HEK293T (cell line): ENCODE data around the gene ERICH4.
A peak's percentile ranks its signal among the peaks of the same experiment; 100 is the strongest.

Experiments used
- CTCF ChIA-PET: fragments of 350-600 bp; formaldehyde crosslinking; extraction: SDS; loops from one replicate; lab custom pipeline; 2021; ENCODE audit warnings: antibody characterized with exemption, inconsistent platforms; lab: Yijun Ruan, JAX
- POLR2A ChIA-PET: fragments of 350-600 bp; formaldehyde crosslinking; extraction: SDS; loops from one replicate; lab custom pipeline; 2020; ENCODE audit warnings: antibody characterized with exemption, inconsistent platforms; lab: Yijun Ruan, JAX
- DNase-seq: peaks from one replicate; pipeline ENCODE4 v3.0.0; 2012; ENCODE audit warnings: mixed read lengths; ENCODE audit errors: extremely low spot score
- ARNT ChIP-seq: fragments of 450-650 bp; IDR thresholded peaks from 2 replicates; pipeline ENCODE4 v1.6.1; 2017; ENCODE audit warnings: mild to moderate bottlenecking
- BHLHE40 ChIP-seq: fragments of 450-650 bp; IDR thresholded peaks from 2 replicates; pipeline ENCODE4 v1.6.1; 2016; ENCODE audit warnings: mild to moderate bottlenecking, moderate library complexity, borderline replicate concordance
- CTBP1 ChIP-seq: fragments of 450-650 bp; IDR thresholded peaks from 2 replicates; pipeline ENCODE4 v1.6.1; 2016; ENCODE audit warnings: borderline replicate concordance
- ELF4 ChIP-seq: fragments of 450-650 bp; IDR thresholded peaks from 2 replicates; pipeline ENCODE4 v1.6.1; 2017; ENCODE audit warnings: antibody characterized with exemption
- FOXA1 ChIP-seq: fragments of 450-650 bp; IDR thresholded peaks from 2 replicates; pipeline ENCODE4 v1.6.1; 2016; ENCODE audit warnings: mild to moderate bottlenecking
- FOXK2 ChIP-seq: fragments of 450-650 bp; IDR thresholded peaks from 2 replicates; pipeline ENCODE4 v1.6.1; 2016; ENCODE audit warnings: mild to moderate bottlenecking
- FOXM1 ChIP-seq: fragments of 450-650 bp; IDR thresholded peaks from 2 replicates; pipeline ENCODE4 v1.6.1; 2017; ENCODE audit warnings: mild to moderate bottlenecking, borderline replicate concordance
- HDGF ChIP-seq: fragments of 450-650 bp; IDR thresholded peaks from 2 replicates; pipeline ENCODE4 v1.6.1; 2017; ENCODE audit warnings: antibody characterized with exemption, borderline replicate concordance
- L3MBTL2 ChIP-seq: fragments of 450-650 bp; conservative IDR thresholded peaks from 2 replicates; pipeline ENCODE4 v1.6.1; 2016; ENCODE audit warnings: mild to moderate bottlenecking
- LEF1 ChIP-seq: fragments of 450-650 bp; IDR thresholded peaks from 2 replicates; pipeline ENCODE4 v1.6.1; 2017; ENCODE audit warnings: mild to moderate bottlenecking, borderline replicate concordance
- NFRKB ChIP-seq: fragments of 450-650 bp; IDR thresholded peaks from 2 replicates; pipeline ENCODE4 v1.6.1; 2016; ENCODE audit warnings: mild to moderate bottlenecking, moderate library complexity
- SP1 ChIP-seq: fragments of 450-650 bp; IDR thresholded peaks from 2 replicates; pipeline ENCODE4 v1.6.1; 2017
- SUZ12 ChIP-seq: fragments of 450-650 bp; IDR thresholded peaks from 2 replicates; pipeline ENCODE4 v1.6.1; 2016; ENCODE audit warnings: mild to moderate bottlenecking
- TARDBP ChIP-seq: fragments of 450-650 bp; IDR thresholded peaks from 2 replicates; pipeline ENCODE4 v1.6.1; 2016
- ZNF384 ChIP-seq: fragments of 450-650 bp; IDR thresholded peaks from 2 replicates; pipeline ENCODE4 v1.6.1; 2016
- TF ChIP-seq, protein P1 (sequence below): fragments of 450-650 bp; IDR thresholded peaks from 2 replicates; pipeline ENCODE4 v1.6.1; 2016

Gene ERICH4

DNA sequence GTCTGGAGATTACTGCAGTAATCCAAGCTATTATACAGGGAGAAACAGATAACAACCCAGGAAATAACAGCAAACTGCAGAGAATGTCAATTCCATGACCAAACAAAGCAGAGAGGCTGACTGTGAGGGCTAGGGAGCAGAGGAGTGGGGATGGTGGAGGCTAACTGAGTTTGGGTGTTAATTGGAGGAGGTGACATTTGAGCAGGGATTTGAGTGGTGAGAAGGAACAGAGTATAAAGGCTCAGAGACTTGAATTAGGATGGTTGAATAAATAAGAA, 6.3 kb upstream of the ERICH4 start:
- POLR2A ChIA-PET: no interaction called here
- TF ChIP-seq L3MBTL2 (no peak), BHLHE40 (no peak), ZNF384 (no peak), FOXA1 (no peak), ELF4 (no peak), LEF1 (no peak), CTBP1 (no peak), NFRKB (no peak), SUZ12 (no peak), TARDBP (no peak), FOXM1 (no peak), FOXK2 (no peak)
- TF ChIP-seq, protein P1, sequence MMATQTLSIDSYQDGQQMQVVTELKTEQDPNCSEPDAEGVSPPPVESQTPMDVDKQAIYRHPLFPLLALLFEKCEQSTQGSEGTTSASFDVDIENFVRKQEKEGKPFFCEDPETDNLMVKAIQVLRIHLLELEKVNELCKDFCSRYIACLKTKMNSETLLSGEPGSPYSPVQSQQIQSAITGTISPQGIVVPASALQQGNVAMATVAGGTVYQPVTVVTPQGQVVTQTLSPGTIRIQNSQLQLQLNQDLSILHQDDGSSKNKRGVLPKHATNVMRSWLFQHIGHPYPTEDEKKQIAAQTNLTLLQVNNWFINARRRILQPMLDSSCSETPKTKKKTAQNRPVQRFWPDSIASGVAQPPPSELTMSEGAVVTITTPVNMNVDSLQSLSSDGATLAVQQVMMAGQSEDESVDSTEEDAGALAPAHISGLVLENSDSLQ: no peak
- no peak for DNase-seq
- CTCF ChIA-PET: no interaction called here

DNA sequence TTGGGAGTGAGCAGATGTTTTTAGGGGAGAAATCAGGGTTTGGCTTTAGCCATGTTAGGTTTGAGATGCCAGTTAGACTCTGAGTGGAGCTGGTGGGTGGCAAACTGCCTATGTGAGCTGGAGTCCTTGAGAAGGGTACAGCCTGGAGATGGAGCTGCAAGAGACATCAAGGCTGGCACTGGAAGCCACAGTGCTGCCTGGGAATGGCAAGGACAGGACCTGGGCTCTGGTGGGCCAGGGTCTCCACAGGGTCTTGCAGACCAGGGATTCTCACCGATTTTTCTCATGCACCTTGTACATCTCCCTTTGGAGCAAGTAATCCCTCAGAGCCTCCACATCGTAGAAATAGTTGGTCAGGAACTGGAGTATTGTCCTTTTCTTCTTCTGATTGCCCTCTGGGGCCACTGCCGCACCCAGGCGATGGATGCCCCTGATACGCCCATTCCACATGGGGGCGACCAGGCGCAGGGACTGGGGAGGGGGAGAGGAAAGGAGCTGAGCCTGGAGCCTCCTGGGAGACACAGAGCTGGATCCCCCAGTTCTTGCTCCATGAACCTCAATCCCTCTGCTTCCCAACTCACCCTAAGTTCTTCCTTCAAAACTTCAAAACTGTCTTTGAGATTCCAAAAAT, 4.9 kb upstream of the ERICH4 start:
- DNase-seq: no peak
- TF ChIP-seq ELF4: no peak
- no peak for TF ChIP-seq TARDBP
- TF ChIP-seq HDGF: no peak
- TF ChIP-seq FOXM1: no peak
- TF ChIP-seq ARNT: no peak
- TF ChIP-seq NFRKB: no peak
- TF ChIP-seq FOXK2: no peak
- no peak for TF ChIP-seq SP1
- TF ChIP-seq CTBP1: no peak
- TF ChIP-seq SUZ12: no peak
- TF ChIP-seq, protein P1: no peak
- TF ChIP-seq LEF1: no peak
- TF ChIP-seq FOXA1: no peak
- TF ChIP-seq BHLHE40: no peak
- no peak for TF ChIP-seq ZNF384
- no peak for TF ChIP-seq L3MBTL2
- ChIA-PET CTCF (interaction anchor here (0.6 to 2.4 kb wide), 2 partner anchors 10 to 248 kb away, joined by 3 to 18 read pairs; no protein-coding TSS in a partner anchor), POLR2A (interaction anchor here (1.5 kb wide), 1 partner anchor 9 kb away, joined by 5 read pairs; no protein-coding TSS in a partner anchor)

DNA sequence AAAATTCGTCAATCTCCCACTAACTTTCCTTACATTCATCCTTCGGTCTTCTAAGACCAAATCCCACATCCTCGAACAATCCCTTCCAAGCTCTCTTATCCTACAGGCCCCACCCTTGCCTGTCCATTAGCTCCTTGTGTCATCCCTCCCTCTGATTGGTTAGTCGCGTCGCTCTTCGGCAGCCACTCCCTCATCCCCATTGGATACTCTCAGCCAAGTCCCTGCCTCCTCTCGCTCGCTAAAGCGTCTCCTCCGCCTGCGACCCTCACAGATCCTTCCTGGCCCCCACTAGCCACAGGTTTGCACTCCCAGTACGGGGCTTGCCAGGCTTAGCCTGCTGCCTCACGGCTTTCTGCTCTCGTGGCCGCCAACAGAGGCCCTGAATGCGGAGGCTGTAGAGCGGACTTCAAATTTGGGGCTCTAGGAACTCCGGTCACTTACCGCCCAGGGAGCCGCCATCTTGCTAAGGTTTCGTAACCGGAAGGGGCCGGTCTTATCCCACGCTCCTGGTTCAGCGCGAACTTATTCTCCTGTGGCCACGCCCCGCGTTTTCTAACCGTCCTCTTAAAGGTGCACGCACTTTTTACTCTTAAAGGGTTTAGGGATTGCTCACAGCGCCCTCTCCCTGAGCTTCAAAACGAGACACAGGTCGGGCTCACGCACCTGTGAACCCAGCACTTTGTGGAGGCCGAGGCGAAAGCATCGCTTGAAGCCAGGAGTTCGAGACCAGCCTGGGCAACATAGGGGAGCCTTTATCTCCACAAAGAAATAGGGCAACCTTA, 3.3 kb upstream of the ERICH4 start, which contains the start of gene DMAC2:
Gene DMAC2 (minus strand): TSS at position 472 of the 782 bp plus-strand sequence. CDS start 13 bp downstream, at position 459.
- TF ChIP-seq BHLHE40 (no peak), ELF4 (peak; percentile 60), SUZ12 (no peak), FOXA1 (no peak), CTBP1 (no peak), L3MBTL2 (peak; percentile 73), NFRKB (peak; percentile 43; the same call in 1 of the 2 replicates), FOXK2 (no peak)
- TF ChIP-seq, protein P1: peak; percentile 89
- ChIA-PET POLR2A (interaction anchor here (0.6 to 2.0 kb wide), 31 partner anchors 8 to 264 kb away, joined by 3 to 19 read pairs (median 4); partner anchors contain the start of genes B3GNT8, B9D2, BCKDHA and CCDC97), CTCF (interaction anchor here (0.9 to 2.4 kb wide), 4 partner anchors 9 to 154 kb away, joined by 3 to 18 read pairs (median 4); no protein-coding TSS in a partner anchor)
- DNase-seq: peak; percentile 95

DNA sequence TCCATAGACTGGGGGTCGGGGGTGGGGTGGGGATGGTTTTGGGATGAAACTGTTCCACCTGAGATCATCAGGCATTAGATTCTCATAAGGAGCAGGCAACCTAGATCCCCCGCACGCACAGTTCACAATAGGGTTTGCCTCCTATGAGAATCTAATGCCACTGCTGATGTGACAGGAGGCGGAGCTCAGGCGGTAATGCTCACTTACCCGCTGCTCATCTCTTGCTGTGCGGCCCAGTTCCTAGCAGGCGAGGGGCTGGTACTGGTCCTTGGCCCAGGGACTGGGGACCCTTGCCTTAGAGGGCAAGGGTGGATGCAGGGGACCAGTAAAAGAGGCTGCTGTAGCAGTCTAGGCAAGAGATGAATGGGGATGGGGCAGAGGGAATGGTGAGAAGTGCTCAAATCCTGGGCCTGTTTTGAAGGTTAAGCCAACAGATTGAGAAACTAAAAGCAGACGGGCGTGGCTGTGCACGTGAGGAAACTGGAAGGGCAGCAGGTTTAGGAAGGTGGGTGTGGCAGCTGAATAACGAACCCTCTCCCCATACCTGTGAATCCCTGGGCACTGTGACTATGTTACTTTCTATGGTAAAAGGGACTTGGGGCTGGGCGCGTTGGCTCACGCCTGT, 1.5 kb upstream of the ERICH4 start:
- ChIA-PET POLR2A (no interaction called here), CTCF (no interaction called here)
- TF ChIP-seq L3MBTL2: no peak
- DNase-seq: no peak

DNA sequence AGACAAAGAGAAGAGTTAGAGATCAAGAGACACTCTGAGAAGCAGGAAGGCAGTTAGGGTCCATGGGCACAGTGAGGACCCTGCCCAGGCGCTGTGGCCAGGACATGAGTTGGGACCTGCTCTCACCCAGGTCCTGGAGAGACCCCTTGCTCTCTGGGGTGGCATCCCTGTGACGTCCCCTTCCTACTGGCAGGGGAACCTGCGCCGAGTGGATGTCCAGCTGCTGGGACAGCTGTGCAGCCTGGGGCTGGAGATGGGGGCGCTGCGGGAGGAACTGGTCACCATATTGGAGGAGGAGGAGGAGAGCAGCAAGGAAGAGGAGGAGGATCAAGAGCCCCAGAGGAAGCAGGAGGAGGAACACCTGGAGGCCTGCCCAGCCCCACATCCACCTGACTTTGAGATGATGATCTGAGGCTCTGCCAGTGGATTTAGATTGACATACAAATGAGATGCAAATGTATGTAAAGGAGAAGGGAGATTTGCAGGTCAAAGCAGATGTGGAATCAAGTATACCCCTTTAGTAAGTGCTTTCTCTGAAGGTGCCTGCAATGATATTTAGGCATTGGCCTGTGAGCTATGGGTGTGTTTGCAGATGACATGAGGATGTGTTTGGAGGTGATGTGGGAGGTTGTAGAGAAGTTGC, 978 bp downstream of the ERICH4 start:
- POLR2A ChIA-PET: no interaction called here
- CTCF ChIA-PET: no interaction called here
- DNase-seq: no peak
- no peak for TF ChIP-seq FOXA1
- no peak for TF ChIP-seq SP1
- TF ChIP-seq BHLHE40: no peak
- no peak for TF ChIP-seq FOXM1
- no peak for TF ChIP-seq ARNT
- TF ChIP-seq LEF1: no peak
- no peak for TF ChIP-seq TARDBP
- TF ChIP-seq FOXK2: no peak
- TF ChIP-seq ZNF384: no peak
- TF ChIP-seq CTBP1: no peak
- TF ChIP-seq, protein P1: no peak
- no peak for TF ChIP-seq ELF4
- TF ChIP-seq NFRKB: no peak
- no peak for TF ChIP-seq HDGF
- no peak for TF ChIP-seq L3MBTL2
- no peak for TF ChIP-seq SUZ12
